Common myeloid progenitor, CD34-positive (primary cell): ENCODE measurements around the gene AKAP6.

Source experiments
- CTCF ChIA-PET: fragments of 350-600 bp; sonication (Branson Sonifier 250); formaldehyde crosslinking; loops from one replicate; lab custom pipeline; 2021; ENCODE audit warnings: antibody characterized with exemption; lab: Charles Lee
- POLR2A ChIA-PET: fragments of 350-600 bp; sonication (Branson Sonifier 250); formaldehyde crosslinking; loops from one replicate; lab custom pipeline; 2021; ENCODE audit warnings: antibody characterized with exemption; lab: Charles Lee
- DNase-seq, 3 donors: peaks; one replicate each; pipeline versions ENCODE4 v3.0.0 to v3.0.0-alpha.2; 2013
- H3K27ac ChIP-seq, 2 experiments: 1 replicate in 1 of 2; 2 replicates in 1 of 2; pipeline ENCODE4 v1.7.0; 2013; ENCODE audit warnings: inconsistent platforms in 2 of 2, low read length in 2 of 2, mild to moderate bottlenecking in 2 of 2, low read depth in 1 of 2, moderate library complexity in 1 of 2; ENCODE audit not compliant: severe bottlenecking in 2 of 2, insufficient read depth in 1 of 2, poor library complexity in 1 of 2
- H3K27me3 ChIP-seq, 5 experiments: replicated peaks in 2 of 5; 1 replicate in 3 of 5; 2 replicates in 2 of 5; pipeline versions ENCODE4 v1.6.1 to v1.7.0; 2013; ENCODE audit warnings: low read length in 4 of 5, mild to moderate bottlenecking in 2 of 5, moderate library complexity in 2 of 5, inconsistent platforms in 1 of 5; ENCODE audit not compliant: insufficient read depth in 5 of 5, control insufficient read depth in 4 of 5
- H3K36me3 ChIP-seq, 4 experiments: 1 replicate in 2 of 4; 2 replicates in 2 of 4; pipeline versions ENCODE4 v1.6.1 to v1.7.0; 2013; ENCODE audit warnings: low read length in 3 of 4, control low read depth in 1 of 4, mild to moderate bottlenecking in 1 of 4; ENCODE audit not compliant: control insufficient read depth in 4 of 4, insufficient read depth in 4 of 4
- H3K4me1 ChIP-seq, 4 experiments: 1 replicate in 3 of 4; 2 replicates in 1 of 4; pipeline versions ENCODE4 v1.6.1 to v1.7.1; 2013; ENCODE audit warnings: low read length in 3 of 4, mild to moderate bottlenecking in 3 of 4, control low read depth in 1 of 4, inconsistent platforms in 1 of 4, moderate library complexity in 1 of 4; ENCODE audit not compliant: control insufficient read depth in 4 of 4, insufficient read depth in 4 of 4; ENCODE audit errors: control extremely low read depth in 1 of 4
- H3K4me3 ChIP-seq, 7 experiments: 1 replicate in 4 of 7; 2 replicates in 3 of 7; pipeline versions ENCODE4 v1.5.1 to v1.7.0; 2013; ENCODE audit warnings: mild to moderate bottlenecking in 7 of 7, low read length in 6 of 7, moderate library complexity in 6 of 7, inconsistent platforms in 2 of 7, low read depth in 2 of 7, control low read depth in 1 of 7; ENCODE audit not compliant: insufficient read depth in 4 of 7, control insufficient read depth in 1 of 7; ENCODE audit errors: extremely low read depth in 1 of 7
- H3K9me3 ChIP-seq, 5 experiments: 1 replicate in 4 of 5; 2 replicates in 1 of 5; pipeline versions ENCODE4 v1.6.1 to v1.7.1; 2013; ENCODE audit warnings: low read length in 4 of 5, mild to moderate bottlenecking in 2 of 5, inconsistent platforms in 1 of 5, low read depth in 1 of 5, moderate library complexity in 1 of 5; ENCODE audit not compliant: control insufficient read depth in 4 of 5, insufficient read depth in 2 of 5; ENCODE audit errors: control extremely low read depth in 1 of 5
- WGBS: methylation state at CpG from one replicate; pipeline ENCODE4 v1.1.5; 2013; ENCODE audit not compliant: insufficient coverage; 5-methylcytosine and 5-hydroxymethylcytosine counted together

AKAP6 gene

DNA sequence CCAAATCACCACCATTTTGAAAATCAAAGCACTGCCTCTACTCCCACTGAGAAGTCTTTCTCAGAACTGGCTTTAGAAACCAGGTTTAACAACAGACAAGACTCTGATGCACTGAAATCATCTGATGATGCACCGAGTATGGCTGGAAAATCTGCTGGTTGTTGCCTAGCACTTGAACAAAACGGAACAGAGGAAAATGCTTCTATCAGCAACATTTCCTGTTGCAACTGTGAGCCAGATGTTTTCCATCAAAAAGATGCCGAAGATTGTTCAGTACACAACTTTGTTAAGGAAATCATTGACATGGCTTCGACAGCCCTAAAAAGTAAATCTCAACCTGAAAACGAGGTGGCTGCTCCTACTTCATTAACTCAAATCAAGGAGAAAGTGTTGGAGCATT lies 494.6 kb downstream of the AKAP6 start:
- Histone ChIP-seq H3K27me3 (peaks cover 0 to 2% (median 0%) of the 10 kb centered on the region in 5 experiments), H3K9me3 (no peaks in the 10 kb centered on the region), H3K27ac (no peak overlapping the region), H3K36me3 (no peaks in the 10 kb centered on the region), H3K4me3 (no peak overlapping the region), H3K4me1 (peaks cover 0 to 4% (median 0%) of the 10 kb centered on the region in 4 experiments)
- DNase-seq = no peak
- CTCF ChIA-PET = no interaction called here
- WGBS = 96% methylated on average over 5 of the region's 5 CpGs
- POLR2A ChIA-PET = no interaction called here

DNA sequence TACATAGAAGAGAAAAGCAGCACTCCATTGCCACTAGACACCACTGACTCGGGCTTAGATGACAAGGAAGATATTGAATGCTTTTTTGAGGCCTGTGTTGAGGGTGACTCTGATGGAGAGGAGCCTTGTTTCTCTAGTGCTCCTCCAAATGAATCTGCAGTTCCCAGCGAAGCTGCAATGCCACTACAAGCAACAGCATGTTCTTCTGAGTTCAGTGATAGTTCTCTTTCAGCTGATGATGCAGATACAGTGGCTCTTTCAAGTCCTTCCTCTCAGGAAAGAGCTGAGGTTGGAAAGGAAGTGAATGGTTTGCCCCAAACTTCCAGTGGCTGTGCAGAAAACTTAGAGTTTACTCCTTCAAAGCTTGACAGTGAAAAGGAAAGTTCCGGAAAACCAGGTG lies 495.1 kb downstream of the AKAP6 start:
- Histone ChIP-seq H3K4me1 (peaks cover 0 to 4% (median 0%) of the 10 kb centered on the region in 4 experiments), H3K27ac (no peak overlapping the region), H3K4me3 (no peak overlapping the region), H3K9me3 (no peaks in the 10 kb centered on the region), H3K36me3 (no peaks in the 10 kb centered on the region), H3K27me3 (peaks cover 0 to 2% (median 0%) of the 10 kb centered on the region in 5 experiments)
- ChIA-PET POLR2A (no interaction called here), CTCF (no interaction called here)
- DNase-seq = no peak
- WGBS = 66% methylated on average over 2 of the region's 3 CpGs

DNA sequence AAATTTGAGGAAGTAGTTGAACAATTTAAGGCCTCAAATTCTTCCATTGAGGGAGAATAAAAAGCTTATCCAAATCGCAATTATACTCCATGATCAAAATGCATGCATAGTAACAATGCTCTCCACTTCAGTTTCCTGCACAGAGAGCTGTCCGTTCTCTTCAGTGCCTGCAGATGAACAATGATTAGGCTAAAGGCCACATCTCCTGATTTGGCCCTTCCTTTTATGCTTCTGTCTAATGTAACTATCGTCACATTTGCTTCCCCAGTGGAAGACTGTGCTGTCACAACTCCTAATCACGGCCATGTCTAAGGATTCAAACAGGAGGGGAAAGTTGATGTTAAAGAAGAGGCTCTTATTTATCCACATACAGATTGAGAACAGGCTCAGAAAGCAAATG lies 496.0 kb downstream of the AKAP6 start:
- Histone ChIP-seq H3K27ac (no peak overlapping the region), H3K27me3 (peaks cover 0 to 2% (median 0%) of the 10 kb centered on the region in 5 experiments), H3K4me1 (peaks cover 0 to 4% (median 0%) of the 10 kb centered on the region in 4 experiments), H3K9me3 (no peaks in the 10 kb centered on the region), H3K36me3 (no peaks in the 10 kb centered on the region), H3K4me3 (no peak overlapping the region)
- ChIA-PET POLR2A (no interaction called here), CTCF (interaction anchor here (0.7 kb wide), 1 partner anchor 11 kb away, joined by 3 read pairs; no protein-coding TSS in a partner anchor)
- WGBS = 88% methylated on average over 4 of the region's 4 CpGs
- no peak for DNase-seq

DNA sequence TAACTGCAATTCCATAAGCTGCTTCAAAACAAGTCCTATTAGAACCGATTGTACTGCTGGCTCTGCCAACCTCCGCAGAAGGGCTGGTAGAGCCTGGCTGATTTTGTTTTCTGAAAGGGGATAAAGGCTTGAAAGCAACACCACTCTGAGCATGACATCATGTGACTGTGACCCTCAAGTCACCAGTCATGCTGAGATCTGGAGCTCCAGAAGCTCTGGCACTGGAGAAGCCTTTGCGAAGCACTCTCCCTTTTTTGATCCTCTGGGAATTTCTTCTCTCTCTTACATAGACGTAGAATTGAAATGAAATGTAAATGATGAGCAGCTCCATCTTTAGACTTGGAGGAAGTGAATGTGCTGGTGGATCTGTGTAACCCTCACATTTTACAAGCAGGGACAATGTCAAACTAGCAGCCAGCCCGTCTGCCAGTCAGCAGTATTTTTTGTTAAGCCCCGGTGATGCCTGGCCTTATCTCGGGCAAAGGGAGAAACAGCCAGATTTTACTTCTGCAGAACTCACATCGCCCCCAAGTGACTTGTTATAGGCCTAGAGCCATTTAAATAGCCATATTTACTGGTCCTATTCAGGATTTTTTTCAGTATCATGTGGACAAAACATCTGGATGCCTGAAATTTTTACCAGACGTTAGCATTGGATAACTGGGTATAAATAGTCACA lies 497.4 kb downstream of the AKAP6 start:
- peaks cover 0 to 4% (median 0%) of the 10 kb centered on the region in 4 experiments for H3K4me1 ChIP-seq
- ChIA-PET CTCF (no interaction called here), POLR2A (no interaction called here)
- no peaks in the 10 kb centered on the region for H3K9me3 ChIP-seq
- H3K36me3 ChIP-seq = no peaks in the 10 kb centered on the region
- WGBS = 87% methylated on average over 6 of the region's 9 CpGs
- DNase-seq = no peak
- no peak overlapping the region for H3K27ac ChIP-seq
- no peak overlapping the region for H3K4me3 ChIP-seq
- H3K27me3 ChIP-seq = peaks cover 0 to 2% (median 0%) of the 10 kb centered on the region in 5 experiments

DNA sequence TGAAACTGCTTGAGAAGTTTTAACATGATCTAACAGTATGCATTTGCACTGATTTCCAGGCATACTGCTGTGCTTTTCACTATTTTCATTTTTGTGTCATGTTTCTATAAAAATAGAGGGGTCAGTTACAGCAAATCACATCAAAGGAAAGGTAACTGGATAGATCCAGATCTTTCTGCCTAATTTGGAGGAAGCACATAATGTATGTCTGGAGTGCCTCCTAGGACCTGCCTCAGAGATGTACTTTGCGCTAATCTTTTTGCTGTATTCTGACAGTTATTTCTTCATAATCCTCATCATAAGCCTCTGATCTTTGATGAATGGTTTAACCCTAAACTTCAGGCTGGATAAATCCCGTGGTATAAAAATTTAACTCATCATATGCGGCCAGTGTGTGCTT lies 498.4 kb downstream of the AKAP6 start:
- Histone ChIP-seq H3K9me3 (no peaks in the 10 kb centered on the region), H3K27me3 (peaks cover 0 to 2% (median 0%) of the 10 kb centered on the region in 5 experiments), H3K27ac (no peak overlapping the region), H3K4me1 (peaks cover 0 to 4% (median 0%) of the 10 kb centered on the region in 4 experiments), H3K36me3 (no peaks in the 10 kb centered on the region), H3K4me3 (no peak overlapping the region)
- CTCF ChIA-PET = no interaction called here
- 100% methylated on average over 1 of the region's 3 CpGs for WGBS
- no peak for DNase-seq
- POLR2A ChIA-PET = no interaction called here

DNA sequence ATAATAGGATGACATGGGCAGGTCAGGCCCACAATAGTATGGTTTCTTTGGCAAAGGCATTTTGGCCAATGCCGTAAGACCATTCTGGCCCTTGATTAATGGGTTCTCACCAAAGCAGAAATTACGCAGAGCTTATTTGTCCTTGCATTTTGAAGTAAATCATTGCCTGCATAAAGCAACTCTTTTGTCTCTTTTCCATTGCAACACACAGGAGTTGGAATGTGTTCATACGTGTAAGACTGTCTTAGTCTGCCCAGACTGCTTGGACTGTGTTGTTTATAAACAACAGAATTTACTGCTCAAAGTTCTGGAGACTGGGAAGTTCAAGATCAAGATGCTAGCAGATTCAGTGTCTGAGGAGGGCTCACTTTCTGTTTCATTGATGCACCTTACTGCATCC lies 506.8 kb downstream of the AKAP6 start:
- no peaks in the 10 kb centered on the region for H3K9me3 ChIP-seq
- H3K27me3 ChIP-seq = no peaks in the 10 kb centered on the region
- DNase-seq = no peak
- POLR2A ChIA-PET = no interaction called here
- H3K27ac ChIP-seq = no peak overlapping the region
- CTCF ChIA-PET = interaction anchor here (0.6 kb wide), 1 partner anchor 228 kb away, joined by 3 read pairs; no protein-coding TSS in a partner anchor
- no peak overlapping the region for H3K4me3 ChIP-seq
- WGBS = 96% methylated on average over 3 of the region's 3 CpGs
- no peaks in the 10 kb centered on the region for H3K4me1 ChIP-seq
- no peaks in the 10 kb centered on the region for H3K36me3 ChIP-seq

DNA sequence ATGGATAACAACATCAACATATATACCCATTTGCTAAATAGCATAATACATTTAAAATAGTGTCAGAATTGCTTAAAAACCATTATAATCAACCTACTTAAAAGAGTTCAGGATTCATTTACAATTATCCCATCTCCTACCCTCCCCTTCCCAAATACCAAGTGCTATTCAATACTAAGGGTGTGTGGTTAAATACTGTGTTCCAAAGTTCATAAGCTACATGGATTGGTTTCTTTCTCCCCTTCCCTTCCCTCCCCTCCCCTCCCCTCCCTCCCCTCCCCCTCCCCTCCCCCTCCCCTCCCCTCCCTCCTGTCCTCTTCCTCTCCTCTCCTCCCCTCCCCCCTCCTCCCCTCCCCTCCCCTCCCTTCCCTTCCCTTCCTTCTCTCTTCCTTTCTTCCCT lies 512.6 kb downstream of the AKAP6 start:
- no peaks in the 10 kb centered on the region for H3K27me3 ChIP-seq

More for the DNA sequence above, 512.6 kb downstream of the AKAP6 start:
- no peak for DNase-seq
- H3K36me3 ChIP-seq = no peaks in the 10 kb centered on the region
- POLR2A ChIA-PET = no interaction called here
- no peaks in the 10 kb centered on the region for H3K4me1 ChIP-seq
- CTCF ChIA-PET = no interaction called here
- H3K4me3 ChIP-seq = no peak overlapping the region
- H3K27ac ChIP-seq = no peak overlapping the region
- H3K9me3 ChIP-seq = no peaks in the 10 kb centered on the region
